Activated T-cell treated with anti-CD3 and anti-CD28 coated beads for 24 hours (primary cell): ENCODE data around the gene SORCS2.

ENCODE experiments used
- DNase-seq: peaks from one replicate; pipeline ENCODE4 v3.0.0-alpha.2; 2020; ENCODE audit warnings: low read depth

The SORCS2 gene

DNA sequence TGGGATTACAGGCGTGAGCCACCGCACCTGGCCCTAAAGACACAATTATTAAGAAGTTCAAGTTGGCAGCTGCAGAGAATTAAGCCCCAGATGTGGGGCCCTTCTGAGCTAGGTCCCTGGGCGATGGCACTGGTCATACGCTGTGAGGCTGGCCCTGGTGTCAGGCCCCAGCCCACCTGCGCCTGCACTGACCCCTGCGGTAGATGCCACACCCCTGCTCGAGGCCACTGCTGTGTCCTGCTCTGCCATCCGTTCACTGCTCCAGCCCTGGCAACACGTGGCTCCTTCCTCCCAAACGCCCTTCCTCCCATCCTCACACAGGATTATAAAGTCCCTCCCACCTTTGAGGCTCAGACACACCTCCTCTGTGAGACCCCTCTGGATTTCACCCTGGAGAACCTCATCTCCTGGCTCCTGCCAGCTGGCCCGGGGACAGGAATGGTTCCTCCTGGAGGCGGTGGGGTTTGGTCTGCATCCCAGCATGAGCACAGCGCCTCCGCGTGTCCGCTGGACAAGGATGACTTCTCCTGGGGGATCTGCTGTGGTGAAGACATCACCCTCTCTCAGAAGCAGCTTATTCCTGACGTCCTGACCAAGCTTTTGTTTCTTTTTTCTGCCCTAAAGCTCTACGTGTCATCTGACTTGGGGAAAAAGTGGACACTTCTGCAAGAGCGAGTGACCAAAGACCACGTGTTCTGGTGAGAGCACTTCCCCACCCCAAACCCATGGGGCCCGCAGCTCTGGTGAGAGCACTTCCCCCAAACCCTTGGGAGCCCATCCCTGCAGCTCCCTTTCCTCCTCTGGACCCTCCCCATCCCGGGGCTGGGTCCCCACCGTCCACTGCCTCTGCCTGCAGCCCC is 461.4 kb downstream of the SORCS2 start:
- no peak for DNase-seq

- DNase-seq: no peak
Observed at GRCh38 chr4:7654550-7655445, 462.5 kb downstream of the SORCS2 start.

DNA sequence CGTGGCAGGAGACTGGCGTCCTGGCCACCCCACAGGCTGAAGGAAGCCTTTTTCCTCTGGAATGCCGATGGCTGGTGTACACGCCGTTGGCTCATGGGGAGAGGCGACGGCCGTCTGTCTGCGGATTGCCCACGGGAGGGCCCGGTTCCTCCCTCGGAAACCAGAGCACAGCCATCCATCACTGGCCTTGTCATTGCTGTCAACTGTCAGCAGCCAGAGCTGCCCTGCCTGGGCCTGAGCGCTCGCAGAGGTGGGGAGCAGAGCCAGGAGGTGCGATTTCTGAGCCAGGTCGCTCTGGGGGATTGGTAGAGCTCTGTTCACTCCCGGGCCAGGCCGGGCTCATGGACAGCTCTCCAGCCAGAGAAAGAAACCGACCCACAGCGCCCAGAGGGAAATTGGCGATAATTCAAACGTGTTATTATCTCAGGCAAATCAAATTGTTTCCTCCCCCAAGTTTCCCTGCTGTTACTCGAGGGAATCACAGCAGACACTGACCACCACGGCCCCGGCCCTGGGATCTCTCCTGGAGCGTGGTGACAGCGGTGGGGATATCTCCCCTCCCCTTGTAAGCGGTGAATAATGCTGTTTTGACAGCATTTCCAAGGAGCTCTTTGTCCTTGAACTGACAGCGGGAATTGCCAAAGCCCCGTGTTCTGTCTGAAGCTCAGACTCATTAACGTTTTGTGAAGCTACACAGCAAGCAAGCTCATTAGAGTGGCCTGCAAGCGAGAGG is 463.3 kb downstream of the SORCS2 start:
- DNase-seq: no peak

DNA sequence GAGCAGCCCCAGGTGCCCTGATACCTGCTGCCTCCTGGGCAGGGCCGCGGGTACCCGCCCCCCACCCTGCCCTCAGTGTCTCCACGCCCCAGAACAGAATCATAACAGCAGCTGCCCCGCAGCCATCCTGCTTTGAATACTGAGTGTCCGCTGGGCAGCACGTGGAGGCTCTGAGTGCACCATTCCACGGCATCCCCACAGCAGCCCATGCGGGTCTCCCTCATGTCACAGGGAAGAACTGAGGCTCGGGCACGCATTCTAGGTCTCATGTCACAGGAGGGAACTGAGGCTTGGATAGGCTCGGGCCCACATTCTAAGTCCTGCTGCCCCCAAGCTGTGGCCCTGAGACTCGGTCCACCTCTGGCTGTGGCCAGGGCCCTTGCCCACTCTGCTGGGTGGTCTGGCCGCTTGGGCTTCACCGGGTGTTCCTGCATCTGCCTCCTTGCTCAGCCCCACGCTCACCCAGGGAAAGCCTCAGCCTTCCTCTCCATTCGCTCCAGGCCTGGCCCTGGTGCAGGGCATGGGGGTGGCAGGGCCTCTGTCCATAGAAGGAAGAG is 464.0 kb downstream of the SORCS2 start:
- DNase-seq: no peak

DNA sequence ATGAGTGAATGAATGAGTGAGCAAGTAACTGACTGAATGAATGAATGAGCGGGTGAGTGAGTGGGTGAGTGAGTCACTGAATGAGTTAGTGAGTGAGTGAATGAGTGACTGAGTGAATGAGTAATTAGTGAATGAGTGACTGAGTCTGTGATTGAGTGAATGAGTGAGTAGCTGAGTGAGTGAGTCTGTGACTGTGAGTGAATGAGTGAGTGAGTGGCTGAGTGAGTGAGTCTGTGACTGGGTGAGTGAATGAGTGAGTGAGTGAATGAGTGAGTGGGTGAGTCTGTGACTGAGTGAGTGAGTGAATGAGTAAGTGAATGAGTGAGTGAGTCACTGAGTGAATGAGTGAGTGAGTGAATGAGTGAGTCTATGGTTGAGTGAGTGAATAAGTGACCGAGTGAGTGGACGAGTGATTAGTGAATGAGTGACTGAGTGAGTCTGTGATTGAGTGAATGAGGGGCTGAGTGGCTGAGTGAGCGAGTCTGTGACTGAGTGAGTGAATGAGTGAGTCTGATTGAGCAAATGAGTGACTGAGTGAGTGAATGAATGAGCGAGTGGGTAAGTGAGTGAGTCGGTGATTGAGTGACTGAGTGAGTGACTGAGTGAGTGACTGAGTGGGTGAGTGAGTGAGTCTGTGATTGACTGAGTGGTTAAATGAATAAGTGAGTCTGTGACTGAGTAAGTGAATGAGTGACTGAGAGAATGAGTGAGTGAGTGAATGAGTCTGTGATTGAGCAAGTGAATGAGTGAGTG is 465.4 kb downstream of the SORCS2 start:
- no peak for DNase-seq

GRCh38 chr4:7658341-7659204 is 466.2 kb downstream of the SORCS2 start:
- no peak for DNase-seq

GRCh38 chr4:7659429-7660175 is 467.3 kb downstream of the SORCS2 start:
- no peak for DNase-seq

- no peak for DNase-seq
Observed at GRCh38 chr4:7660176-7661039, 468.1 kb downstream of the SORCS2 start.

- DNase-seq: no peak
Observed at GRCh38 chr4:7661066-7661748, 468.9 kb downstream of the SORCS2 start.

GRCh38 chr4:7661846-7662506 is 469.6 kb downstream of the SORCS2 start:
- DNase-seq: no peak

DNA sequence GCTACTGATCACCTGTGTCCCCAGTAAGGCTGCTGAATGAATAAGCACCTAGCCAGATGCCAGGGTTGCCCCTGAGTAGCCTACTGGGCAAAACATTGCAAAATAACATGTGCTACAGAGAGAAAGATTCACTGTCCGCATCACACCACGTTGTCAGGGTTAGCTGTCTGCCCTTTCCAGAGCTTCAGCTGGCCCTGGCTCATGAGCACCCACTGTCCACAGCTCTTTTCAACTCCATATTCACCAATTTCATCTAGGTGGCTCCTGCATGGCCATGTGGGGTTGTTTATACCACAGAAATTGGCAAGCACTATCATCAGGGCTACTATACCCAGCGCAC is 470.1 kb downstream of the SORCS2 start:
- DNase-seq: no peak

- no peak for DNase-seq
Observed at GRCh38 chr4:7663075-7663541, 470.8 kb downstream of the SORCS2 start.

- no peak for DNase-seq
Observed at GRCh38 chr4:7664106-7664505, 471.8 kb downstream of the SORCS2 start.

- DNase-seq: no peak
Observed at GRCh38 chr4:7665321-7665720, 473.0 kb downstream of the SORCS2 start.

DNA sequence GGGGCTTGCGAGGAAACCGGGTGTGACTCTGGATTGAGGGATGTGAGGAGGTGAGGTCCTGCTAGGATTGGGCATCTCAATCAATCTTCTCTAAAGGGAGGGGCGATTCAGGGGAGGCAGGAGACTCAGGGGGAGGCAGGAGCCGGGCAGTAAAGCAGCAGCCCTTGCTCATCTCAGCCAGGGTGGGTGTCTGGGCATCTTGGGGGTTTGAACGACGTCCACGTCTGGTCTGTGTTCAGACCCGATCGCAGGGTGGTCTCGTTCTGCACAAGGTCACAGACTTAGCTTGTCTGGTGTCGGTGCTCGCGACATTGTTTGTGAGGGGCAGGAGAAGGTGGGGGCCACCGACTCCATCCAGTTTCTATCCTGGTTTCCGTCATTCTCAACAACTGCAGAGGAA is 473.7 kb downstream of the SORCS2 start:
- DNase-seq: no peak

- DNase-seq: no peak
Observed at GRCh38 chr4:7666744-7667143, 474.4 kb downstream of the SORCS2 start.

GRCh38 chr4:7668271-7668670 is 475.9 kb downstream of the SORCS2 start:
- no peak for DNase-seq
